Suprapubic skin (tissue), 3 donors: ENCODE results near the gene HSPA13.

Experiments used
- EP300 ChIP-seq: sonication (generic); formaldehyde crosslinking; IDR thresholded peaks from one replicate; pipeline ENCODE4 v1.6.1; 2017; ENCODE audit warnings: antibody characterized with exemption
- TF ChIP-seq, protein P1 (sequence below), 2 donors: fragments of 200-600 bp in 1 of 2; fragments of 450-650 bp in 1 of 2; sonication (generic) in 1 of 2; IDR thresholded peaks; one replicate each; pipeline ENCODE4 v1.5.1; 2016 to 2019; ENCODE audit warnings: antibody characterized with exemption in 2 of 2, mild to moderate bottlenecking in 1 of 2, moderate library complexity in 1 of 2

GRCh38 chr21:14354515-14354914 is 28.4 kb downstream of the HSPA13 start:
- TF ChIP-seq EP300: no peak
- TF ChIP-seq, protein P1, sequence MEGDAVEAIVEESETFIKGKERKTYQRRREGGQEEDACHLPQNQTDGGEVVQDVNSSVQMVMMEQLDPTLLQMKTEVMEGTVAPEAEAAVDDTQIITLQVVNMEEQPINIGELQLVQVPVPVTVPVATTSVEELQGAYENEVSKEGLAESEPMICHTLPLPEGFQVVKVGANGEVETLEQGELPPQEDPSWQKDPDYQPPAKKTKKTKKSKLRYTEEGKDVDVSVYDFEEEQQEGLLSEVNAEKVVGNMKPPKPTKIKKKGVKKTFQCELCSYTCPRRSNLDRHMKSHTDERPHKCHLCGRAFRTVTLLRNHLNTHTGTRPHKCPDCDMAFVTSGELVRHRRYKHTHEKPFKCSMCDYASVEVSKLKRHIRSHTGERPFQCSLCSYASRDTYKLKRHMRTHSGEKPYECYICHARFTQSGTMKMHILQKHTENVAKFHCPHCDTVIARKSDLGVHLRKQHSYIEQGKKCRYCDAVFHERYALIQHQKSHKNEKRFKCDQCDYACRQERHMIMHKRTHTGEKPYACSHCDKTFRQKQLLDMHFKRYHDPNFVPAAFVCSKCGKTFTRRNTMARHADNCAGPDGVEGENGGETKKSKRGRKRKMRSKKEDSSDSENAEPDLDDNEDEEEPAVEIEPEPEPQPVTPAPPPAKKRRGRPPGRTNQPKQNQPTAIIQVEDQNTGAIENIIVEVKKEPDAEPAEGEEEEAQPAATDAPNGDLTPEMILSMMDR (IDR thresholded peaks at IDR 0.05): no peak
